Activated CD8-positive, alpha-beta memory T cell treated with anti-CD3 and anti-CD28 coated beads, Interleukin-2, amount 10 ng/mL, durations not matched to agents 7 days and 5 days (primary cell): Measurements from ENCODE around the gene PLXNA4. TPM values are rescaled to one million over a fixed set of nuclear protein-coding genes. Genes with fewer than 3 reads are reported as not detected.

Experiments
- ATAC-seq: fragments of 150-1000 bp; cut with Tn5 transposase; one replicate; pipeline ENCODE4 v1.10.0; 2021; ENCODE audit warnings: moderate library complexity
- CTCF ChIA-PET: fragments of 350-600 bp; sonication (Branson Sonifier 250); formaldehyde crosslinking; loops from one replicate; lab custom pipeline; 2021; ENCODE audit warnings: antibody characterized with exemption; lab: Charles Lee
- DNase-seq: peaks from one replicate; pipeline ENCODE4 v3.0.0-alpha.2; 2020
- H3K27ac Mint-ChIP-seq: one replicate; pipeline ENCODE4 v1.8.0; 2021; ENCODE audit warnings: mild to moderate bottlenecking, mixed read lengths
- H3K27me3 Mint-ChIP-seq: one replicate; pipeline ENCODE4 v1.8.0; 2021; ENCODE audit warnings: mixed read lengths
- H3K36me3 Mint-ChIP-seq: one replicate; pipeline ENCODE4 v1.8.0; 2021; ENCODE audit warnings: mild to moderate bottlenecking, mixed read lengths
- H3K4me1 Mint-ChIP-seq: one replicate; pipeline ENCODE4 v1.8.0; 2021; ENCODE audit warnings: mixed read lengths
- H3K4me3 Mint-ChIP-seq: one replicate; pipeline ENCODE4 v1.8.0; 2021; ENCODE audit warnings: mild to moderate bottlenecking, moderate library complexity, mixed read lengths
- H3K9me3 Mint-ChIP-seq: one replicate; pipeline ENCODE4 v1.8.0; 2022; ENCODE audit warnings: low read depth, mixed read lengths
- total RNA-seq, 2 experiments: library from RNA; stranded (reverse); gene quantifications; one replicate each; pipeline ENCODE4 v1.2.3, GENCODE V29; 2021

The PLXNA4 gene
- total RNA-seq, 2 experiments from 2014 or later: 1.2 to 1.6 TPM

- Mint-ChIP-seq H3K27me3 (peaks cover 27% of the 10 kb centered on the region), H3K4me1 (no peaks in the 10 kb centered on the region), H3K9me3 (no peaks in the 10 kb centered on the region), H3K36me3 (no peaks in the 10 kb centered on the region), H3K4me3 (no peak overlapping the region), H3K27ac (no peak overlapping the region)
- no peak for DNase-seq
- CTCF ChIA-PET: no interaction called here
- no peak for ATAC-seq
These were observed 299.1 kb downstream of the PLXNA4 start for GRCh38 chr7:132276976-132277725.

- no peak for DNase-seq
- Mint-ChIP-seq H3K4me1 (no peaks in the 10 kb centered on the region), H3K27ac (no peak overlapping the region), H3K4me3 (no peak overlapping the region), H3K36me3 (no peaks in the 10 kb centered on the region), H3K9me3 (no peaks in the 10 kb centered on the region), H3K27me3 (peaks cover 25% of the 10 kb centered on the region)
- ATAC-seq: no peak
- CTCF ChIA-PET: no interaction called here
These were observed 300.0 kb downstream of the PLXNA4 start for GRCh38 chr7:132276234-132276630.

GRCh38 chr7:132275416-132276233 lies 300.6 kb downstream of the PLXNA4 start:
- Mint-ChIP-seq H3K27ac (no peak overlapping the region), H3K4me1 (no peaks in the 10 kb centered on the region), H3K36me3 (no peaks in the 10 kb centered on the region), H3K27me3 (peaks cover 23% of the 10 kb centered on the region), H3K4me3 (no peak overlapping the region), H3K9me3 (no peaks in the 10 kb centered on the region)
- CTCF ChIA-PET: no interaction called here
- ATAC-seq: no peak
- DNase-seq: no peak

- Mint-ChIP-seq H3K27ac (no peak overlapping the region), H3K4me3 (no peak overlapping the region), H3K36me3 (no peaks in the 10 kb centered on the region), H3K9me3 (no peaks in the 10 kb centered on the region), H3K4me1 (no peaks in the 10 kb centered on the region), H3K27me3 (peaks cover 15% of the 10 kb centered on the region)
- no peak for ATAC-seq
- CTCF ChIA-PET: interaction anchor here (1.0 to 1.3 kb wide), 2 partner anchors 15 to 308 kb away, joined by 3 read pairs; no protein-coding TSS in a partner anchor
- no peak for DNase-seq
These were observed 303.4 kb downstream of the PLXNA4 start for GRCh38 chr7:132272763-132273371.

- H3K4me1 Mint-ChIP-seq: no peaks in the 10 kb centered on the region
- no peak overlapping the region for H3K27ac Mint-ChIP-seq
- DNase-seq (no peak), ATAC-seq (no peak)
- no peak overlapping the region for H3K4me3 Mint-ChIP-seq
- CTCF ChIA-PET: interaction anchor here (0.7 to 1.2 kb wide), 2 partner anchors 9 to 48 kb away, joined by 3 read pairs; no protein-coding TSS in a partner anchor
- peaks cover 9% of the 10 kb centered on the region for H3K27me3 Mint-ChIP-seq
- no peaks in the 10 kb centered on the region for H3K9me3 Mint-ChIP-seq
- H3K36me3 Mint-ChIP-seq: no peaks in the 10 kb centered on the region
These were observed 305.8 kb downstream of the PLXNA4 start for GRCh38 chr7:132270517-132270916.

- Mint-ChIP-seq H3K36me3 (no peaks in the 10 kb centered on the region), H3K27me3 (peaks cover 10% of the 10 kb centered on the region), H3K4me1 (no peaks in the 10 kb centered on the region), H3K4me3 (no peak overlapping the region), H3K27ac (no peak overlapping the region), H3K9me3 (no peaks in the 10 kb centered on the region)
- ATAC-seq (no peak), DNase-seq (no peak)
- CTCF ChIA-PET: no interaction called here
These were observed 306.6 kb downstream of the PLXNA4 start for GRCh38 chr7:132269718-132270117.

GRCh38 chr7:132263151-132263550 lies 313.1 kb downstream of the PLXNA4 start:
- no peaks in the 10 kb centered on the region for H3K4me1 Mint-ChIP-seq
- no peak overlapping the region for H3K4me3 Mint-ChIP-seq
- DNase-seq (no peak), ATAC-seq (no peak)
- H3K36me3 Mint-ChIP-seq: no peaks in the 10 kb centered on the region
- H3K9me3 Mint-ChIP-seq: no peaks in the 10 kb centered on the region
- CTCF ChIA-PET: no interaction called here
- H3K27ac Mint-ChIP-seq: no peak overlapping the region
- peaks cover 5% of the 10 kb centered on the region for H3K27me3 Mint-ChIP-seq

- ATAC-seq: no peak
- DNase-seq: no peak
- H3K4me3 Mint-ChIP-seq: no peak overlapping the region
- H3K9me3 Mint-ChIP-seq: no peaks in the 10 kb centered on the region
- CTCF ChIA-PET: no interaction called here
- no peaks in the 10 kb centered on the region for H3K36me3 Mint-ChIP-seq
- H3K27ac Mint-ChIP-seq: no peak overlapping the region
- no peaks in the 10 kb centered on the region for H3K4me1 Mint-ChIP-seq
- peaks cover 5% of the 10 kb centered on the region for H3K27me3 Mint-ChIP-seq
These were observed 314.2 kb downstream of the PLXNA4 start for GRCh38 chr7:132262160-132262470.

GRCh38 chr7:132261327-132262159 lies 314.7 kb downstream of the PLXNA4 start:
- no peak for DNase-seq
- CTCF ChIA-PET: no interaction called here
- no peak overlapping the region for H3K4me3 Mint-ChIP-seq
- ATAC-seq: no peak
- H3K4me1 Mint-ChIP-seq: no peaks in the 10 kb centered on the region
- H3K36me3 Mint-ChIP-seq: no peaks in the 10 kb centered on the region
- H3K27me3 Mint-ChIP-seq: peaks cover 5% of the 10 kb centered on the region
- H3K9me3 Mint-ChIP-seq: no peaks in the 10 kb centered on the region
- H3K27ac Mint-ChIP-seq: no peak overlapping the region

- no peak for ATAC-seq
- Mint-ChIP-seq H3K36me3 (no peaks in the 10 kb centered on the region), H3K4me3 (no peak overlapping the region), H3K27me3 (peaks cover 7% of the 10 kb centered on the region), H3K4me1 (no peaks in the 10 kb centered on the region), H3K27ac (no peak overlapping the region), H3K9me3 (no peaks in the 10 kb centered on the region)
- CTCF ChIA-PET: interaction anchor here (0.6 kb wide), 1 partner anchor 14 kb away, joined by 3 read pairs; no protein-coding TSS in a partner anchor
- DNase-seq: no peak
These were observed 318.0 kb downstream of the PLXNA4 start for GRCh38 chr7:132258231-132258630.

- CTCF ChIA-PET: no interaction called here
- no peak for ATAC-seq
- Mint-ChIP-seq H3K27ac (no peak overlapping the region), H3K4me3 (no peak overlapping the region), H3K4me1 (no peaks in the 10 kb centered on the region), H3K36me3 (no peaks in the 10 kb centered on the region), H3K27me3 (peaks cover 7% of the 10 kb centered on the region), H3K9me3 (no peaks in the 10 kb centered on the region)
- DNase-seq: no peak
These were observed 319.0 kb downstream of the PLXNA4 start for GRCh38 chr7:132257253-132257652.

- peaks cover 9% of the 10 kb centered on the region for H3K27me3 Mint-ChIP-seq
- CTCF ChIA-PET: no interaction called here
These were observed 319.5 kb downstream of the PLXNA4 start for GRCh38 chr7:132256721-132257212.

GRCh38 chr7:132255898-132256297 lies 320.4 kb downstream of the PLXNA4 start:
- Mint-ChIP-seq H3K9me3 (no peaks in the 10 kb centered on the region), H3K4me1 (no peaks in the 10 kb centered on the region), H3K27ac (no peak overlapping the region), H3K27me3 (peaks cover 10% of the 10 kb centered on the region), H3K36me3 (no peaks in the 10 kb centered on the region), H3K4me3 (no peak overlapping the region)
- DNase-seq (no peak), ATAC-seq (no peak)
- CTCF ChIA-PET: no interaction called here

More at GRCh38 chr7:132256721-132257212, 319.5 kb downstream of the PLXNA4 start:
- Mint-ChIP-seq H3K4me3 (no peak overlapping the region), H3K27ac (no peak overlapping the region), H3K4me1 (no peaks in the 10 kb centered on the region), H3K36me3 (no peaks in the 10 kb centered on the region), H3K9me3 (no peaks in the 10 kb centered on the region)
- DNase-seq: no peak
- no peak for ATAC-seq
